ENCODE results near the gene PMM2.

- no peak for TF ChIP-seq POLR2A (IDR thresholded peaks at IDR 0.05)
- TF ChIP-seq, protein P1, sequence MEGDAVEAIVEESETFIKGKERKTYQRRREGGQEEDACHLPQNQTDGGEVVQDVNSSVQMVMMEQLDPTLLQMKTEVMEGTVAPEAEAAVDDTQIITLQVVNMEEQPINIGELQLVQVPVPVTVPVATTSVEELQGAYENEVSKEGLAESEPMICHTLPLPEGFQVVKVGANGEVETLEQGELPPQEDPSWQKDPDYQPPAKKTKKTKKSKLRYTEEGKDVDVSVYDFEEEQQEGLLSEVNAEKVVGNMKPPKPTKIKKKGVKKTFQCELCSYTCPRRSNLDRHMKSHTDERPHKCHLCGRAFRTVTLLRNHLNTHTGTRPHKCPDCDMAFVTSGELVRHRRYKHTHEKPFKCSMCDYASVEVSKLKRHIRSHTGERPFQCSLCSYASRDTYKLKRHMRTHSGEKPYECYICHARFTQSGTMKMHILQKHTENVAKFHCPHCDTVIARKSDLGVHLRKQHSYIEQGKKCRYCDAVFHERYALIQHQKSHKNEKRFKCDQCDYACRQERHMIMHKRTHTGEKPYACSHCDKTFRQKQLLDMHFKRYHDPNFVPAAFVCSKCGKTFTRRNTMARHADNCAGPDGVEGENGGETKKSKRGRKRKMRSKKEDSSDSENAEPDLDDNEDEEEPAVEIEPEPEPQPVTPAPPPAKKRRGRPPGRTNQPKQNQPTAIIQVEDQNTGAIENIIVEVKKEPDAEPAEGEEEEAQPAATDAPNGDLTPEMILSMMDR (IDR thresholded peaks at IDR 0.05 in 4 of 5, conservative IDR thresholded peaks at IDR 0.05 in 1 of 5), result no peak
These were observed 2.5 kb upstream of the PMM2 start for GRCh38 chr16:8795091-8795490.

Measured in gastrocnemius medialis (tissue), 4 donors.